GM23338 (cell line): ENCODE measurements around the gene ADGRV1. TPM values are rescaled to one million over a fixed set of nuclear protein-coding genes. Genes with fewer than 3 reads are reported as not detected.

ENCODE experiments used
- ATAC-seq: fragments of 200-7000 bp; cut with Tn5 transposase; 3 replicates; pipeline ENCODE4 v1.9.1; 2020
- DNase-seq: peaks from one replicate; pipeline ENCODE4 v3.0.0-alpha.2; 2015; ENCODE audit warnings: low spot score
- H2AFZ ChIP-seq: fragments of 200-600 bp; sonication (generic); 2 replicates; pipeline ENCODE4 v1.8.0; 2016; ENCODE audit warnings: antibody characterized with exemption, mild to moderate bottlenecking, moderate library complexity
- H3F3A ChIP-seq: fragments of 200-600 bp; sonication (generic); replicated peaks from 2 replicates; pipeline ENCODE4 v1.8.0; 2017; ENCODE audit warnings: antibody characterized with exemption, mixed run types, low read depth
- H3K27ac ChIP-seq: fragments of 200-600 bp; sonication (generic); 2 replicates; pipeline ENCODE4 v1.6.1; 2016; ENCODE audit warnings: low read depth
- H3K27me3 ChIP-seq: fragments of 200-600 bp; sonication (generic); 2 replicates; pipeline ENCODE4 v1.8.0; 2016; ENCODE audit warnings: mild to moderate bottlenecking, mixed run types, moderate library complexity; ENCODE audit not compliant: insufficient read depth
- H3K36me3 ChIP-seq: fragments of 200-600 bp; sonication (generic); 2 replicates; pipeline ENCODE4 v1.8.0; 2016; ENCODE audit warnings: mild to moderate bottlenecking; ENCODE audit not compliant: insufficient read depth
- H3K4me1 ChIP-seq: fragments of 200-600 bp; sonication (generic); 2 replicates; pipeline ENCODE4 v1.8.0; 2016; ENCODE audit warnings: mild to moderate bottlenecking, moderate library complexity; ENCODE audit not compliant: insufficient read depth
- H3K4me2 ChIP-seq: fragments of 200-600 bp; sonication (generic); 2 replicates; pipeline ENCODE4 v1.7.1; 2017; ENCODE audit warnings: mixed run types
- H3K4me3 ChIP-seq: fragments of 200-600 bp; sonication (generic); 2 replicates; pipeline ENCODE4 v1.6.1; 2016; ENCODE audit warnings: mixed run types
- H3K79me2 ChIP-seq: fragments of 200-600 bp; sonication (generic); replicated peaks from 2 replicates; pipeline ENCODE4 v1.8.0; 2017; ENCODE audit warnings: mild to moderate bottlenecking; ENCODE audit not compliant: insufficient read depth
- H3K9me2 ChIP-seq: fragments of 200-600 bp; sonication (generic); 2 replicates; pipeline ENCODE4 v1.8.0; 2017; ENCODE audit not compliant: insufficient read depth
- H4K20me1 ChIP-seq: fragments of 200-600 bp; sonication (generic); replicated peaks from 2 replicates; pipeline ENCODE4 v1.8.0; 2017; ENCODE audit warnings: mild to moderate bottlenecking; ENCODE audit not compliant: insufficient read depth
- H3K27ac Mint-ChIP-seq: 2 replicates; pipeline ENCODE4 v1.8.0; 2020; ENCODE audit warnings: inconsistent platforms, mild to moderate bottlenecking, moderate library complexity, mixed read lengths
- H3K27me3 Mint-ChIP-seq: 3 replicates; pipeline ENCODE4 v1.8.0; 2022; ENCODE audit warnings: low read depth, mild to moderate bottlenecking, moderate library complexity, mixed read lengths, inconsistent platforms; ENCODE audit not compliant: insufficient read depth, poor library complexity
- H3K36me3 Mint-ChIP-seq: 3 replicates; pipeline ENCODE4 v1.8.0; 2021; ENCODE audit warnings: low read depth, mild to moderate bottlenecking, inconsistent platforms, moderate library complexity, mixed read lengths
- H3K4me1 Mint-ChIP-seq: 3 replicates; pipeline ENCODE4 v1.8.0; 2020; ENCODE audit warnings: mild to moderate bottlenecking, inconsistent platforms, mixed read lengths
- H3K4me3 Mint-ChIP-seq: 3 replicates; pipeline ENCODE4 v1.8.0; 2021; ENCODE audit warnings: moderate library complexity, mild to moderate bottlenecking, inconsistent platforms, mixed read lengths
- H3K9me3 Mint-ChIP-seq: 3 replicates; pipeline ENCODE4 v1.8.0; 2020; ENCODE audit warnings: moderate library complexity, mild to moderate bottlenecking, inconsistent platforms, mixed read lengths
- CREB1 ChIP-seq: fragments of 250-450 bp; sonication (Bioruptor Pico); IDR thresholded peaks from 2 replicates; pipeline ENCODE4 v1.5.0; 2020; ENCODE audit warnings: low read depth, mild to moderate bottlenecking, moderate library complexity
- EZH2 ChIP-seq: fragments of 200-600 bp; sonication (generic); IDR thresholded peaks from one replicate; pipeline ENCODE4 v1.8.0; 2017; ENCODE audit warnings: antibody characterized with exemption, mild to moderate bottlenecking, low read depth; ENCODE audit not compliant: unreplicated experiment
- EZH2phosphoT487 ChIP-seq: fragments of 200-600 bp; sonication (generic); IDR thresholded peaks from one replicate; pipeline ENCODE4 v1.8.1; 2018; ENCODE audit warnings: antibody characterized with exemption; ENCODE audit not compliant: unreplicated experiment
- JUNB ChIP-seq: IDR thresholded peaks from one replicate; pipeline ENCODE4 v1.6.1; 2016; ENCODE audit warnings: antibody characterized with exemption; ENCODE audit not compliant: unreplicated experiment
- NANOG ChIP-seq: IDR thresholded peaks from 2 replicates; pipeline ENCODE4 v1.6.1; 2016; ENCODE audit warnings: antibody characterized with exemption, borderline replicate concordance
- POLR2AphosphoS5 ChIP-seq: IDR thresholded peaks from 2 replicates; pipeline ENCODE4 v1.6.1; 2016; ENCODE audit warnings: antibody characterized with exemption, low read depth
- REST ChIP-seq: IDR thresholded peaks from one replicate; pipeline ENCODE4 v1.6.1; 2018; ENCODE audit warnings: antibody characterized with exemption; ENCODE audit not compliant: unreplicated experiment
- STAT1 ChIP-seq: IDR thresholded peaks from one replicate; pipeline ENCODE4 v1.6.1; 2016; ENCODE audit warnings: antibody characterized with exemption; ENCODE audit not compliant: unreplicated experiment
- ZNF114 ChIP-seq: fragments of 250-450 bp; sonication (Bioruptor Pico); IDR thresholded peaks from 2 replicates; pipeline ENCODE4 v1.5.0; 2020; ENCODE audit warnings: mild to moderate bottlenecking, moderate library complexity
- ZNF331 ChIP-seq: fragments of 250-450 bp; sonication (Bioruptor Pico); IDR thresholded peaks from 2 replicates; pipeline ENCODE4 v1.5.0; 2020; ENCODE audit warnings: low read depth, mild to moderate bottlenecking, moderate library complexity
- ZNF462 ChIP-seq: fragments of 250-450 bp; sonication (Bioruptor Pico); IDR thresholded peaks from 2 replicates; pipeline ENCODE4 v1.5.0; 2020; ENCODE audit warnings: mild to moderate bottlenecking, moderate library complexity
- polyA plus RNA-seq: library from polyadenylated mRNA; unstranded; fragments of >200 nt; fragmentation: Nextera tagmentation; extraction: Ambion mirVana; gene quantifications from 2 replicates; pipeline ENCODE4 v1.2.1, GENCODE V29; 2016
- total RNA-seq: library from RNA; depleted of rRNA; stranded (reverse); fragments of >200 nt; shearing (Covaris generic); gene quantifications from 2 replicates; pipeline ENCODE4 v1.2.3, GENCODE V29; 2014
- TF ChIP-seq, protein P1 (sequence below), 2 experiments: fragments of 200-600 bp in 1 of 2; sonication (generic) in 1 of 2; conservative IDR thresholded peaks; 2 replicates each; pipeline versions ENCODE4 v1.5.1 to v1.6.1; 2016 to 2017; ENCODE audit warnings: antibody characterized with exemption in 2 of 2, low read depth in 2 of 2, mild to moderate bottlenecking in 2 of 2, moderate library complexity in 1 of 2
- TF ChIP-seq, protein P2 (sequence below): IDR thresholded peaks from 2 replicates; pipeline ENCODE4 v1.6.1; 2016; ENCODE audit warnings: antibody characterized with exemption

The ADGRV1 gene
- total and polyA plus RNA-seq, 2 experiments from 2014 or later: 46.1 to 149 TPM

DNA sequence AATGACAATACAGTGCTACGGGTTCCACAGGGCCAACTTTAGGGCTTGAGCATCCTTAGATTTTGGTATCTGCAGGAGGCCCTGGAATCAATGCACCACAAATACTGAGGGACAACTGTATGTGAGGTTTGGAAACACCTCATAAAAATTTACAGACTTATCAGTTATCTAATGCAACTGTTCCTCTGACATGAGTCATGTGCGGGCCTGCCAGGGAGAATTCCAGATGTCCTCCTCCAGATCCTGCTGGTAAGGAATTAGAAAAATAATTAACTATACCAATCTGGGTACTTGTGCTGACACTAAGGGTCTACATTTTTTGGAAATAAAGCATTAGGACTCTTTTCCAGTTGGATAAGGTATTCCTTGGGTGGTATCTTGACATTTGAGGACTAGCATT is 491.2 kb downstream of the ADGRV1 start:
- no peak overlapping the region for H3K4me3 Mint-ChIP-seq
- H3K27me3 ChIP-seq: no peaks in the 10 kb centered on the region
- no peaks in the 10 kb centered on the region for H4K20me1 ChIP-seq
- no peak for TF ChIP-seq JUNB
- no peak for TF ChIP-seq CREB1 (CRISPR knock-in tag)
- TF ChIP-seq POLR2AphosphoS5: no peak
- TF ChIP-seq ZNF462 (CRISPR knock-in tag): no peak
- no peak for TF ChIP-seq REST
- TF ChIP-seq STAT1: no peak
- TF ChIP-seq NANOG: no peak
- TF ChIP-seq EZH2: no peak
- TF ChIP-seq, protein P1, sequence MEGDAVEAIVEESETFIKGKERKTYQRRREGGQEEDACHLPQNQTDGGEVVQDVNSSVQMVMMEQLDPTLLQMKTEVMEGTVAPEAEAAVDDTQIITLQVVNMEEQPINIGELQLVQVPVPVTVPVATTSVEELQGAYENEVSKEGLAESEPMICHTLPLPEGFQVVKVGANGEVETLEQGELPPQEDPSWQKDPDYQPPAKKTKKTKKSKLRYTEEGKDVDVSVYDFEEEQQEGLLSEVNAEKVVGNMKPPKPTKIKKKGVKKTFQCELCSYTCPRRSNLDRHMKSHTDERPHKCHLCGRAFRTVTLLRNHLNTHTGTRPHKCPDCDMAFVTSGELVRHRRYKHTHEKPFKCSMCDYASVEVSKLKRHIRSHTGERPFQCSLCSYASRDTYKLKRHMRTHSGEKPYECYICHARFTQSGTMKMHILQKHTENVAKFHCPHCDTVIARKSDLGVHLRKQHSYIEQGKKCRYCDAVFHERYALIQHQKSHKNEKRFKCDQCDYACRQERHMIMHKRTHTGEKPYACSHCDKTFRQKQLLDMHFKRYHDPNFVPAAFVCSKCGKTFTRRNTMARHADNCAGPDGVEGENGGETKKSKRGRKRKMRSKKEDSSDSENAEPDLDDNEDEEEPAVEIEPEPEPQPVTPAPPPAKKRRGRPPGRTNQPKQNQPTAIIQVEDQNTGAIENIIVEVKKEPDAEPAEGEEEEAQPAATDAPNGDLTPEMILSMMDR (conservative IDR thresholded peaks at IDR 0.05; ENCODE audit: low read depth in 2 of 2): no peak
- no peak for TF ChIP-seq ZNF114 (CRISPR knock-in tag)
- TF ChIP-seq, protein P2, sequence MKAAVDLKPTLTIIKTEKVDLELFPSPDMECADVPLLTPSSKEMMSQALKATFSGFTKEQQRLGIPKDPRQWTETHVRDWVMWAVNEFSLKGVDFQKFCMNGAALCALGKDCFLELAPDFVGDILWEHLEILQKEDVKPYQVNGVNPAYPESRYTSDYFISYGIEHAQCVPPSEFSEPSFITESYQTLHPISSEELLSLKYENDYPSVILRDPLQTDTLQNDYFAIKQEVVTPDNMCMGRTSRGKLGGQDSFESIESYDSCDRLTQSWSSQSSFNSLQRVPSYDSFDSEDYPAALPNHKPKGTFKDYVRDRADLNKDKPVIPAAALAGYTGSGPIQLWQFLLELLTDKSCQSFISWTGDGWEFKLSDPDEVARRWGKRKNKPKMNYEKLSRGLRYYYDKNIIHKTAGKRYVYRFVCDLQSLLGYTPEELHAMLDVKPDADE: no peak
- no peak for TF ChIP-seq ZNF331
- TF ChIP-seq EZH2phosphoT487: no peak
- H3F3A ChIP-seq: no peaks in the 10 kb centered on the region
- H3K36me3 Mint-ChIP-seq: peaks cover 10% of the 10 kb centered on the region
- H3K27me3 Mint-ChIP-seq: no peaks in the 10 kb centered on the region
- no peak overlapping the region for H2AFZ ChIP-seq
- DNase-seq (no peak), ATAC-seq (no peak)
- no peaks in the 10 kb centered on the region for H3K9me2 ChIP-seq
- H3K27ac Mint-ChIP-seq: no peak overlapping the region
- H3K27ac ChIP-seq: no peak overlapping the region
- no peaks in the 10 kb centered on the region for H3K79me2 ChIP-seq
- H3K4me1 ChIP-seq: no peaks in the 10 kb centered on the region
- H3K9me3 Mint-ChIP-seq: peaks cover 2% of the 10 kb centered on the region; the same call in 1 of the 3 replicates
- peaks cover 7% of the 10 kb centered on the region for H3K4me1 Mint-ChIP-seq
- H3K36me3 ChIP-seq: no peaks in the 10 kb centered on the region
- H3K4me2 ChIP-seq: no peak overlapping the region
- no peak overlapping the region for H3K4me3 ChIP-seq
